AG10803 (cell line): ENCODE measurements around the gene RET.

ENCODE experiments used
- DNase-seq: peaks from one replicate; pipeline ENCODE4 v3.0.0; 2010; ENCODE audit warnings: low read depth
- H3K4me3 ChIP-seq: 2 replicates; pipeline ENCODE4 v1.5.1; 2011; ENCODE audit warnings: mild to moderate bottlenecking, low read length, control low read depth
- CTCF ChIP-seq: conservative IDR thresholded peaks from 2 replicates; pipeline ENCODE4 v1.5.1; 2011; ENCODE audit warnings: mild to moderate bottlenecking, low read length, control low read depth, inconsistent platforms

Gene RET

GRCh38 chr10:43108951-43109350 lies 32.1 kb downstream of the RET start:
- no peak overlapping the region for H3K4me3 ChIP-seq
- no peak for TF ChIP-seq CTCF
- DNase-seq: no peak

GRCh38 chr10:43109671-43110249 lies 32.9 kb downstream of the RET start:
- peak; percentile 54 for TF ChIP-seq CTCF
- peak; percentile 69 for DNase-seq
- peak overlapping the region; percentile 16; the same call in 1 of the 2 replicates for H3K4me3 ChIP-seq

- H3K4me3 ChIP-seq: no peak overlapping the region
- DNase-seq: peak; percentile 87
- peak; percentile 14 for TF ChIP-seq CTCF
These were observed 33.6 kb downstream of the RET start for GRCh38 chr10:43110338-43111071.

- TF ChIP-seq CTCF: no peak
- H3K4me3 ChIP-seq: no peak overlapping the region
- no peak for DNase-seq
These were observed 34.2 kb downstream of the RET start for GRCh38 chr10:43111101-43111500.

- DNase-seq: no peak
- no peak for TF ChIP-seq CTCF
- no peak overlapping the region for H3K4me3 ChIP-seq
These were observed 35.2 kb downstream of the RET start for GRCh38 chr10:43111921-43112607.

GRCh38 chr10:43112608-43112961 lies 35.7 kb downstream of the RET start:
- DNase-seq: no peak
- no peak for TF ChIP-seq CTCF
- H3K4me3 ChIP-seq: no peak overlapping the region
